Measurements from ENCODE around the gene APBB2.
"Not testable (repeated sequence)": the region's sequence is repeated elsewhere in the genome, so short reads cannot be mapped to it uniquely, and the experiment has no call there.

Gene APBB2

GRCh38 chr4:40905414-40905813 lies 308.9 kb downstream of the APBB2 start:
- DNase-seq (ENCODE audit: low spot score) = no peak

DNA sequence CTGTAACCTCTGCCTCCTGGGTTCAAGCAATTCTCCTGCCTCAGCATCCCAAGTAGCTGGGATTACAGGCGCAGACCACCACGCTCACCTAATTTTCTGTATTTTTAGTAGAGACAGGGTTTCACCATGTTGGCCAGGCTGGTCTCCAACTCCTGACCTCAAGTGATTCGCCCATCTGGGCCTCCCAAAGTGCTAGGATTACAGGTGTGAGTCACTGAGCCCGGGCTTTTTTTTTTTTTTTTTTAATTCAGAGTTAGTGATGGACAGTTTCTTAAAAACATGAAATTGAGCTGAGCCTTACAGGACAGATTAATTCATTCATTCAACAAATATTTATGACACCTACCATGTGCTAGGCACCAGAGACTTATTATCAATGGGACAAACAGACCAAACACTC lies 313.8 kb downstream of the APBB2 start:
- not testable (repeated sequence) for DNase-seq (ENCODE audit: low spot score)

GRCh38 chr4:40897557-40898203 lies 316.7 kb downstream of the APBB2 start:
- peak; percentile 73 for DNase-seq (ENCODE audit: low spot score)

DNA sequence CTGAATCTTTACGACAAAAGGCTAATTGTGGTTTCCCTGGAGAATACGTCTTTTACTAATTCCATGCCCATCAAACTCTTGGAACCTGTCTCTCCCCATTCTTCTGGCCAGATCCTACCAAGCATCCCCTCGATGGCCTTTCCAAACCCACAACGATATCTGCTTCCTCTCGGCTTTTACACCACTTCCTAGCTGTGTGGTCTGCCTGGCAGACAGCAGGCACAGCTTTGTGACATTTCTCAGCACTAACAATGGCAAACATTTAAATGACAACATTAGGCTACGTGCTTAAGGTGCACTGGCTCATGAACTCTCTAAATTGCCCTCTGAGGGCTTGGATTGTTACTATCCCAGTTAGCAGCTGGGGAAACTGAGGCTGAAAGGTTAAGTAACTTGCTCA lies 323.6 kb downstream of the APBB2 start:
- DNase-seq (ENCODE audit: low spot score) = no peak

GRCh38 chr4:40890199-40890598 lies 324.1 kb downstream of the APBB2 start:
- no peak for DNase-seq (ENCODE audit: low spot score)

GRCh38 chr4:40888933-40889332 lies 325.4 kb downstream of the APBB2 start:
- no peak for DNase-seq (ENCODE audit: low spot score)

DNA sequence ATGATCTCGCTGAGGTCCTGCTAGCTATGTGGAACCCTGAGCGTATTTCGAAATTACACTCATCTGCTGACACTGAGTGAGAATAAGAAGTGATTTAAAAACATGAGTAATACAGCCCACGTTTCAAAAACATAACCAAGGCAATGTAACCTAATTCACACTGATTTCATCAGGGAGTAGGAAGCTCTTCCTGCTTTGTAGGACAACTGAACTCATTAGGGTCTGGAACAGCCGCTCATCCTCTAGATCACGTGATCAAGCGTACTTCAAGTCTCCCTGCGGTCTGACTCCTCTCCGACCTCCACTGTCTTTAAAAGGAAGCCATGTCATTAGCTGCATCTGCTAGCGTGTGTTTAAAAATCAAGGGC lies 326.6 kb downstream of the APBB2 start:
- peak; percentile 72 for DNase-seq (ENCODE audit: low spot score)

- no peak for DNase-seq (ENCODE audit: low spot score)
These were observed 327.2 kb downstream of the APBB2 start for GRCh38 chr4:40886931-40887763.

GRCh38 chr4:40881851-40882250 lies 332.5 kb downstream of the APBB2 start:
- no peak for DNase-seq (ENCODE audit: low spot score)

- DNase-seq (ENCODE audit: low spot score) = no peak
These were observed 333.2 kb downstream of the APBB2 start for GRCh38 chr4:40881096-40881495.

DNA sequence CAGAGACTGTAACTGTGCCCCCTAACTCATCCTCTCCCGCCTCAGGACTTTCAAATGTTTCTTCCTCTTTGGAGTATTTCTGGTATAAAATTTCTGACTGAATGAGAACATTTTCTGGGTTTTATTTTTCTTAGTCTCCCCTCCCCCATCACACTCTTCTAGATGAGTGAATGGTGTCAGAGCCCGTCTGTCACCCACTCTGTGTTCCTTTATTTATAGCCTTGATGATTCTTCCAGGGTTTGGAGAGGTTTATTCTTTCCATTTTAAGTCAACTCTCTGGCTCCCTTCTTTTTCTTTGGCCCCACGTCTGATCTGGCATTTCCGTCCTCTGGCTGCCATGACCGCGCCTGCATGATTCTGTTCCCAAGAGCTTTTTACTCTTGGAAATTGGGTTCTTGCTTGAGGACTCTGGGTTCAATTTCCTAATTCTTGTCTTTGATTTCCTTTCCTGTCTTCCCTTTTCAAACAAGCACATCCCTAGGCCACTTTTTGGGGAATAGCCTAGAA lies 335.7 kb downstream of the APBB2 start:
- no peak for DNase-seq (ENCODE audit: low spot score)

GRCh38 chr4:40877081-40877480 lies 337.3 kb downstream of the APBB2 start:
- DNase-seq (ENCODE audit: low spot score) = no peak

DNA sequence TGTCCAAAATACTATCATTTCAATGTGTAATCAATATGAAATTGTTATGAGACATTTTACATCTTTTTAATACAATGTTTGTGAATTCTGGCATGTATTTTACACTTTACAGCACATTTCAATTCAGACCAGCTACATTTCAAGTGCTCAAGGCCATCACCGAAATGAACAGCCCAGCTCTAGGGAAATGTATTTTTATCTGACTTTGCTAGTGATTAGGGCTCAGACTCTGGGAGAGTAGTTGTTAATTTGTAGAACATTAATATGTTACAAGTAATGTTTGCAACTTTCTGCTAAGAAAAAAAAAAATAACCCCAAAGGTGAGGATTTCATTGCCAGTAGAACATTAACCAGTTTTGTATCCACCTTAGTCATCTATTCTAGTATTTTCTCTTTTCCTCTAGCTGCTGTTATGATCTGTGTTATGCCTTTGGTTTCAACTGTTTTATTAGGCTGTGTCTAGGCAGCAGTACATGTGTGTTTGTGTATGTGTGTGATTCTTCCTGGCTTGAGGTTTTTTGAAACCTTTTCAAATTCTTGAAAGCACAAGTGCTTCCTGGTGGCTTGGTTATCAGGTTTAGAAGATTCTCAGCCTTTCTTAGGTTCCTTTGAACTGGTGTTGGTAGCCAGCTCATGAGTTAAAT lies 338.7 kb downstream of the APBB2 start:
- no peak for DNase-seq (ENCODE audit: low spot score)

- DNase-seq (ENCODE audit: low spot score) = no peak
These were observed 339.4 kb downstream of the APBB2 start for GRCh38 chr4:40874901-40875300.

DNA sequence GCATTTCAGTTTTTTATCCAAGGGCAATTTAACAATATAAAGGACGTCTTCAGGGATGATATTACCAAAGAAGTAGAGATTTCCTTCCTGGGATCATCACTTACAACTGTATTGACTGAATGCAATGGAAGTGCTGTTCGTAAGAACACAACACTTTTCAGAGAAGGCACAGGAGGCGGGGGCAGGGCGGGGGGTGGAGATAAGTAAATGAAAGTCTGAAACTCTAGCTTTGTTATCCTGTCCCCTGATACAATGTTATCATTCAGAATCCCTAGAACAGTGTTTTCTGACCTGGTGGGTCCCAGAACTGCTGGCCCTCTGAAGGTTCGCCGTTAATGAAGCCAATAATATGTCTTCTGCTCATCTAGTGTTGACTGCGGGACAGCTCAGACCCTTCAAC lies 340.0 kb downstream of the APBB2 start:
- DNase-seq (ENCODE audit: low spot score) = no peak

DNA sequence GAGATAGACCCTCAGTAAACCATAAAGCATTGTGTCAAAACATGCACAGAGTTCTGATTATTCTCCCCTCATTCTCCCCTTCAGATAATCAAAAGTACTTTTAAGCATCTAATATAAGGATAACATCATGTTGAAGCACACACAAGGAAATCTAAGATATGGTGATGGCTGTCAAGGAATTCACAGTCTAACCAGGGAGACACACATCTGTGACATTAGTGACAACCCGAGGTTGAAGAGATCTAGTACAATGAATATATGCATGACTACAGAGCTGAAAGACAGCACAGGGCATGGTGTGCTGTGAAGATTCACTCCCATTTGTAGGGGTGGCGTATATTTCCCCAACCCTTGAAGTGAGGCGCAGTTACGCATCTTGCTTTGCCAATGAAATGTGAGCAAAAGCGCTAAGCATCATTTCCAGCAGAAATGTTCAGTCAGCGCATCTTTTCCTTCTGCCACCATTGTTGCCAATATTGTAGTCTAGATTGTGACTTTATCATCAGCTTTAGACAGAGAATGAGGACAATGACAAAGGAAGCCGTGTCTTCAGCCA lies 342.6 kb downstream of the APBB2 start:
- no peak for DNase-seq (ENCODE audit: low spot score)

DNA sequence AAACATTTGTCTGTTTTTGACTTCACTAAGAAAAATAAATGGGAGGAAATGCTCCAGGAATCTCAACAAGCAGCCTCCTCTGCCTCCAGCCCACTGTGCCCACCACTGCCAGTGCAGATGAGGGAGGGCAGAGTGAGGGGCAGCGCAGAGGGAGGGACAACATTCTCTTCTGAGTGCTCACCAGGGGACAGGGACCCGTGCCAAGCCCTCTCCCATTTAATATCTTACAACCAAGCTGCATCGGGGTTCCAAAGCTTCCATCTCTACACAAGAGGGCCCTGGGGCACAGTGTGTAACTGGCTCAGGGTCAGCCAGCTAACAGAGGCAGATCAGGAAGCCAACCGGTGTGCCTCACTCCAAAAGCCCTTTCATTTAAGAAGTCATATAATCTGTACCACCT lies 344.2 kb downstream of the APBB2 start:
- no peak for DNase-seq (ENCODE audit: low spot score)

GRCh38 chr4:40865696-40866095 lies 348.6 kb downstream of the APBB2 start:
- DNase-seq (ENCODE audit: low spot score) = peak; percentile 31

DNA sequence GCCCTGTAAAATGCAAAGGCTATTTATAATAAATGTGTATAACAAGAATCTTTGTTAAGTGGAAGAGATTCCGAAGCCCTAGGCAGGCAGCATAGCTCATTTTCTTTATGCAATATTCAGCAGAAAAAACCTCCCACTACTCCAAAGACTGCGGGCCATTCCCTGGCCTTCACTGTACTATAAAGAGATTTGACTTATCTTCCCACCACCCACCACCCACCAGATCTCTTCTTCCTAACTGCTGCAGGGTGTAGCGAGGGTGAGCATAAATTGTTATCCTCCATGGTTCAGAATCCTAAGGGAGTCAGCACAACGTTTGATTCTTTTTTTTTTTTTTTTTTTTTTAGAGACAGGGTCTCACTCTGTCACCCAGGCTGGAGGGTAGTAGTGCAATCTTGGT lies 349.8 kb downstream of the APBB2 start:
- no peak for DNase-seq (ENCODE audit: low spot score)

- DNase-seq (ENCODE audit: low spot score) = no peak
These were observed 355.4 kb downstream of the APBB2 start for GRCh38 chr4:40858962-40859361.

GRCh38 chr4:40857956-40858355 lies 356.4 kb downstream of the APBB2 start:
- no peak for DNase-seq (ENCODE audit: low spot score)

GRCh38 chr4:40856840-40857362 lies 357.4 kb downstream of the APBB2 start:
- DNase-seq (ENCODE audit: low spot score) = no peak
